Fibroblast of upper back skin (primary cell): ENCODE measurements around the gene DOK6.

Experiments used
- DNase-seq: peaks from one replicate; pipeline ENCODE4 v3.0.0-alpha.2; 2013

The DOK6 gene

DNA sequence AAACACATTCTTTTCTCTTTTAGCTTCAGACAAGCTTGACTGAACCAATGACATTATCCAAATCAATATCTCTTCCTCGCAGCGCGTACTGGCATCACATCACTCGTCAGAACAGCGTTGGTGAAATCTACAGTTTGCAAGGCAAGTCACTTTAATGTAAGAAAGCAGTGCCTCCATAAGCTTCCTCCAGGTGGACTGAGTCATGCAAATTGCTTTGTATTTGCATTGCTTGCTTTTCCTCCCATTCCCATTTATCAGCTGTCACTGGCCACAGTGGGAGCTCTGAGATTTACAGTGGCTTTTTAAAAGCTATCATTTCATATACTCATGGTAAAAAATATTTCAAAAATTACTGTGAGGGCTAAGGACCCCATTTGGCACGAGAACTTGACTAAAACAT is 357.0 kb downstream of the DOK6 start:
- DNase-seq = peak; percentile 67

DNA sequence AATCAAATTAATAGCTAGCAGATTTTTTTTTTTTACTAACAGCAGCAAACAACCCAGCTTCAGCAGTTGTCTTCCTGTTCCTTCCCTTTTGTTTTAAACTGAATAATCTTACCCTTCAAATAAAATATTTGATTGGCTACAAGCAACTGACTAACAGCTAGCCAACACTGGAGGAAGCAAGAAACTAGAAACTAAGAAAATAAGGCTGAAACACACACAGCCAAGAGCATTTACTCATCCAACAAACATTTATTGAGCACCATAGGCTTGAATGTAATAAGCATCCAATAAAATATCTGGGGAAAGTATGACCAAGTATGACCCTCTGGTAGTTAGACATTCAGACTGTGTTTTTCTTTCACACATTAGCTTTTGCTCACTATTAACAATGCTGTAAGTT is 357.8 kb downstream of the DOK6 start:
- DNase-seq = peak; percentile 58

- peak; percentile 16 for DNase-seq
Measured at GRCh38 chr18:69759046-69759445, 358.4 kb downstream of the DOK6 start.

- DNase-seq = no peak
Measured at GRCh38 chr18:69763002-69763401, 362.3 kb downstream of the DOK6 start.

- DNase-seq = no peak
Measured at GRCh38 chr18:69763821-69764220, 363.1 kb downstream of the DOK6 start.

- DNase-seq = no peak
Measured at GRCh38 chr18:69770238-69770637, 369.6 kb downstream of the DOK6 start.

DNA sequence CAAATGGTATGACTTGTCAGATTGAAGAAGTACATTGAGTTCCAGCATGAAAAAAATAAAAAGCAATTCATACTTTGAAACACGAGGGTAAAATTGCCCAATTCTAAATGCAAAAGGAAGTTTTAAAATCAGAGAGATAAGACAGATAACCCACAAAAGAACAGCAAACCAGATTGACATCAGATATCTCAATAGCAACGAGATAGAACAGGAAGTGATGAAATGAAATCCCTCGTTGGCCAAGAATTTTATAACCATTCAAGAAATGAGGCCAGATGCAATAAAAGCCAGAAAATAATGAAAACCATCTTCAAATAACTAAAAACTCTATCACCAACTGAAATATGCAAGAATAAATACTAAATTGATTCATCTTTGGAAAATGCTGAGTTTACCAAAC is 374.1 kb downstream of the DOK6 start:
- DNase-seq = peak; percentile 18

GRCh38 chr18:69777248-69777647 is 376.6 kb downstream of the DOK6 start:
- no peak for DNase-seq

- DNase-seq = no peak
Measured at GRCh38 chr18:69778680-69779079, 378.0 kb downstream of the DOK6 start.

DNA sequence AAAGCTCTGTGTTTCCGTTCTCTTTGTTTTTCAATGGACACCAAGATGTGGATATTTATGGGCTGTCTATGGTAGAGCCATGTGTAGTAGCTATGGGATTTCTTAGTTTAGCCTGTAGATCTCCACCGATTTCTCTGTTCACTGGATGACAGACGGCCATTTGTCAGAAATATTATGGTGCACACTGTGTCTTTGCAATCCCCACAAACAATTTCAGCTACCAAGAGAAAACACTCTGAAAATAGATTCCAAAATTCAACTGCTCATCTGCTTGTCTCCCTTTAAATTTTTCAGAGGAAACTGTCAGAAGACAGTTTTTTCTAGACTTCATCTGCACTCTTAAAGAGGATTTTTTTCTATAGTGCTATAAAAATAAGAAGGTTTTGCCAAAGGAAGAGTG is 380.2 kb downstream of the DOK6 start:
- DNase-seq = no peak

- DNase-seq = no peak
Measured at GRCh38 chr18:69784815-69785214, 384.1 kb downstream of the DOK6 start.

GRCh38 chr18:69785466-69785865 is 384.8 kb downstream of the DOK6 start:
- peak; percentile 68 for DNase-seq

DNA sequence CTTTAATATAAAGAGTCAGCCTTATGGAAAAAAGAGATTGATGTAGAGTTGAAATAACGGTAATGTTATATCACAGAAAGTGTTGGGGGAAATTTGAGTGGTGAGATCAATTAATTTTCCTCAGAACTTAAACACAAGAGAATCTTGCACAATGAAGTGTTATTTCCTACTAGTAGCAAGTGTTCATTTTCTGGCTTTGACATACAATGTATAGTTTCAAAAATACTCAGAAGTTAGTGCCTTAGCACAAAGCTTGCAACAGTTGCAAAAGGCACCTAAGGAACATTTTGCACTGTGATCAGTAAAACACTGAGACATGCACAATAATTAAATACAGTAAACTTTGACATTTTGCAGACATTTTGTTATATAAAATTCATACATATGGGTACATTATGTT is 385.7 kb downstream of the DOK6 start:
- no peak for DNase-seq

DNA sequence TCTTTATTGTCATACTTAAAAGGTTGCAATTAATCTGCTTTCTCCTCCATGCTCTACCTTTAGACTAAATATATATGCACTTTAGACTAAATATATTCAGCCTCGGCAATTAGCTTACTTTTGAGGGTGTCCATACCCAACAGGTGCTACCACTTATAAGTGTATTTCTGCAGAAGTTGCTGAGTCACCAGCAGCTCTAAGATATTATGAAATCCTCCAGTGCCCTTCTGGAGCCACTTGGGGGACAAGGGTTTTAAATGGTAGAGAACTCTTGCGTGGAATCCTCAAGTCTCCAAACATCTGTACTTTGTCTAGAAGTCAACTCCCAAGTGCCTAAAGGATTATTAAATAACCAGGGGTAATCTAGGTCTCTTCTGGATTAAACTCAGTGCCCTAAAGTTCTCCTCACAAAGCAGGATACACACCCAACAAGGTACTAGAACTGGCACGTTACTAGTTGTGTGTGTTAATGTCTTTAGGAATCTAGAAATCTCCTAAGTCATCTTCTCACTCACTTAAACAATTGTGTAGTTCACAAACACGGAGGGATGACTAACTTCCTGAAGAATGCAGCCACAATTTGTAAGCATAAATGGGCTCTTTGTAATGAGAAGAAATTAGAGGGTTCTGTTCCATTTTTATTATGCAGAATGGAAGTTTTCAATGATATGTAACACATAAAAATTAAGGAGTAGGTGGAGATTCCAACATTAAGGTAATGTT is 387.3 kb downstream of the DOK6 start:
- peak; percentile 61 for DNase-seq

DNA sequence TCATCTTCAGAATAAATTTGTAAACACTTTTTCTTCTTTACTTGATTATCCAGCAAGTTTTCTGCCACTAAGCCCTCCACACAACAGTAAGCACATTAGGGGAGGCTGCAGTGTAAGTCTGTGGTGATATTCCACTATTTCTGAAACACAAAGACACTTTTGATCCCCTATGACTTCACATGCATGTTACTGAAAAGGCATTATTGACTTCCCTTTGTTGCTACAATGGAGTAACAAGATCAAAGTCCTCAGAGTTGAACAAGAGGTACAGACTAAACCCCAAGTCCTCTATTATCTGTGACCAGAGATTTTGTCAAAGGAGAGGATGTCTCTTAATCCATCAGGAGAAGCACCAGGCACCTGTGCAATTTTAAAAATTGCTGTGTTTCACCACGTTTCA is 389.1 kb downstream of the DOK6 start:
- no peak for DNase-seq

GRCh38 chr18:69790649-69791048 is 390.0 kb downstream of the DOK6 start:
- no peak for DNase-seq

DNA sequence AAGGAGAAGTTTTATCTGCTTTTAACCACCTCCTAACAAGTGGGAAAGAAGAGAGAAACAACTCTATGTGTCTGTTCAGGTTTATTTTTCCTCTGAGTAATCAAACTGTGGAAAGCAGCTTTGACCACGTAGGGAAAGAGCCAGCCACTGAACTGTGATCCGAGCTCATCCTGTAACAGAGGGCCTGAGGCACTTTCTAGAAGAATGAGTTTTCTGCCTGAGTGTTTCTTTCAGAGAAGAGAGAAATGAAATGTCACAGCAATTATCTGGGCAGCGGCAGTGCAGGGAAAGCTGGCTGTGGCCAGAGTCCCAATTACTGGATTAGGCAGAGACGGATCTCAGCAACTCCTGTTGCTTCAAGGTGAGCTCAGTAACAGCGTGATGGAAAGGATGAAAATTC is 395.1 kb downstream of the DOK6 start:
- DNase-seq = no peak

- DNase-seq = no peak
Measured at GRCh38 chr18:69804776-69805501, 404.3 kb downstream of the DOK6 start.

- DNase-seq = no peak
Measured at GRCh38 chr18:69808399-69808798, 407.7 kb downstream of the DOK6 start.

- no peak for DNase-seq
Measured at GRCh38 chr18:69813559-69813958, 412.9 kb downstream of the DOK6 start.

DNA sequence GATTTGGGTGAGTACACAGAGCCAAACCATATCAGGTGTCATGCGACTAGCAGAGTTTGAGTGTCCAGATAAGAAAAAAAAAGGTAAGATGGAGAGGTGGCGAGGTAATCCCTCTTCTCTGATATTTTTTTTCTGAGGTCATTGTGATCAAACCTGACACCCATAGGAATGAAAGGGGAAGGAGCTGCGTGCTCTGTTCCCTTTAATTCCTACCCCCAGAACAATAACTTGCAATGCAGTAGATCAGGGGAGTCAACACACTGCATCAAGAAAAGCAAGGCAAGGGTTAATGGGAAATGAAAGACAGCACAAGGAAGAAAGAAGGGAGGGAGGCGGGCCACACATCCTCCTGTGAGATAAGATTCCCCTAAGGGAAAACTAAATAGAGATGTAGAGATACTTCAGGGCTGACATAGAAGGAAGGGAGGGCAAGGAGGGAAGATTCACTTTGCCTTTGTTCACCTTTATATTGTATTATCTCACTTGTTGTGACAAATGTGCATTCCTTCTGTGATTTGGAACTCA is 414.2 kb downstream of the DOK6 start:
- DNase-seq = no peak

DNA sequence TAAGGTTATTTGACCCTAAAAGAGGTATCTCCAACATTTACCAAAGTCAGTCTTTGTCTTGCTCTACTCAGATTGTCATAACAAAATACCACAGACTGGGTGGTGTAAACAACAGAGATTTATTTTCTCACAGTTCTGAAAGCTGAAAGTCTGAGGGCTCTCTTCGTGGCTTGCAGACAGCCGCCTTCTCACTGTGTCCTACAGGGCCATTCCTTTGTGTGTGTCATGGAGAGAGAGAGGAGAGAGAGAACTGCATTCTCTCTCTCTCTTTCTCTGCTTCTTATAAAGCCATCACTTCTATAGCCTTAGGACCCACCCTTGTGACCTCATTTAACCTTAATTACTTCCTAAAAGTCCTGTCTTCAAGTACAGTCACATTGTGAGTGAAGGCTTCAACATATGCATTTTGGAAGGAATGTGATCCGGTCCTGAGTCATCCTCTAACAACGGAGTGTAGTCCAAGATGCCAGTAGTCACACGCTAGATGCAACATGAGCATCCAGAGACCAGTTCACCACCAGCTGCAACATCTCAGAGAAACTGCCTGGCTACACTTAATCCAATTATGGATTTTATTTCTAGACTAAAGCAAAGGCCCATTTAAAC is 416.8 kb downstream of the DOK6 start:
- DNase-seq = peak; percentile 93

DNA sequence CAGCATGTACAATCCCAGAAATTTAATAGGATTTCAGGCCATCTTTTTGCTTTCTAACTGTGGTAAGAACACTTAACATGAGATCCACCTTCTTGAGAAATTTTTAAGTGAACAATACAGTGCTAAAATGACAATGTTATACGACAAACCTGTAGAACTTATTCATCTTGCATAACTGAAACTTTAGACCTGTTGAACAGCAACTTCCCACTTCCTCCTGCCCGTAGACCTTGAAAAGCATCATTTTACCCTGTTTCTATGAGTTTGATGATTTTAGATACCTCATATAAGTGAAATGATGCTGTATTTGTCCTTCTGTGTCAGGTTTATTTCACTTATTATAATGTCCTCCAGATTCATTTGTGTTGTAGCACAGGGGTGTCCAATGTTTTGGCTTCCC is 418.8 kb downstream of the DOK6 start:
- no peak for DNase-seq

DNA sequence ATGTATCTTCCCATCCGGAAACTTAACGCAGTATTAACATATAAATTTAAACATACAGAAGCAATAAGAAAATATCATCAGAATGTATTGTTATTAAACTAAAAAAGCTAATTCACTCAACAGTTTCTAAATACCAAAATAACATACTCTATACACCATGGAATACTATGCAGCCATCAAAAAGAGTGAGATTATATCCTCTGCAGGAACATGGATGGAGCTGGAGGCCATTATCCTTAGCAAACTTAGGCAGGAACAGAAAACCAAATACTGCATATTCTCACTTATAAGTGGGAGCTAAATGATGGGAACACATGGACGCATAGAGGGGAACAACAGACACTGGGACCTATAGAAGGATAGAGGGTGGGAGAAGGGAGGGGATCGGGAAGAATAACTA is 419.9 kb downstream of the DOK6 start:
- no peak for DNase-seq
